Transverse colon (tissue), 4 donors: ENCODE measurements around the gene CLDN2. TPM values are rescaled to one million over a fixed set of nuclear protein-coding genes. Genes with fewer than 3 reads are reported as not detected.

Experiments
- DNase-seq: peaks from one replicate; pipeline ENCODE4 v3.0.0-alpha.2; 2019
- H3K27ac ChIP-seq, 4 donors: fragments of 200-600 bp; sonication (generic); 2 replicates each; pipeline ENCODE4 v1.5.1; 2016 to 2018; ENCODE audit warnings: inconsistent platforms in 4 of 4
- H3K27me3 ChIP-seq: fragments of 200-600 bp; sonication (generic); 2 replicates; pipeline ENCODE4 v1.5.1; 2017; ENCODE audit warnings: inconsistent platforms
- H3K36me3 ChIP-seq, 4 donors: fragments of 200-600 bp; sonication (generic); 2 replicates each; pipeline ENCODE4 v1.5.1; 2017 to 2019; ENCODE audit warnings: inconsistent platforms in 4 of 4
- H3K4me1 ChIP-seq, 4 donors: fragments of 200-600 bp; sonication (generic); 2 replicates each; pipeline ENCODE4 v1.5.1; 2017 to 2020; ENCODE audit warnings: inconsistent platforms in 4 of 4
- H3K4me3 ChIP-seq, 4 donors: fragments of 200-600 bp; sonication (generic); 1 replicate in 1 of 4; 2 replicates in 3 of 4; pipeline versions ENCODE4 v1.5.1 to v1.6.1; 2017 to 2019; ENCODE audit warnings: inconsistent platforms in 4 of 4
- H3K9me3 ChIP-seq, 2 donors: fragments of 200-600 bp; sonication (generic); 2 replicates each; pipeline ENCODE4 v1.5.1; 2017 to 2019; ENCODE audit warnings: inconsistent platforms in 2 of 2
- EP300 ChIP-seq: sonication (generic); formaldehyde crosslinking; IDR thresholded peaks from one replicate; pipeline ENCODE4 v1.6.1; 2017; ENCODE audit warnings: antibody characterized with exemption, low read depth
- POLR2A ChIP-seq: fragments of 450-650 bp; IDR thresholded peaks from one replicate; pipeline ENCODE4 v1.6.1; 2016; ENCODE audit warnings: antibody characterized with exemption, mild to moderate bottlenecking, moderate library complexity
- POLR2AphosphoS5 ChIP-seq, 3 donors: sonication (generic); formaldehyde crosslinking; IDR thresholded peaks; one replicate each; pipeline ENCODE4 v1.6.1; 2016; ENCODE audit warnings: antibody characterized with exemption in 3 of 3
- WGBS, 2 donors: methylation state at CpG; one replicate each; pipeline ENCODE4 v1.1.5; 2018; ENCODE audit warnings: low coverage in 1 of 2; 5-methylcytosine and 5-hydroxymethylcytosine counted together
- in situ Hi-C, 4 donors: fragments of 200-750 bp; cut with MboI; loops; one replicate each; pipeline versions ENCODE4 v1.15.0 to v1.15.1; 2017; ENCODE audit warnings: low sequenced_read_pairs in 3 of 4, low pct_ligation_motif_present in 1 of 4, low pct_unique_long_range_greater_than_20kb in 1 of 4
- intact Hi-C: fragments of 100-400 bp; cut with DNase I; formaldehyde crosslinking; loops from one replicate; pipeline ENCODE4 v1.15.1; 2023; ENCODE audit warnings: low total_unique reads
- total RNA-seq, 4 donors: library from RNA; depleted of rRNA; stranded (reverse); fragments of >200 nt; gene quantifications; one replicate each; pipeline ENCODE4 v1.1.0, GENCODE V29; 2016
- TF ChIP-seq, protein P1 (sequence below), 5 experiments: fragments of 200-600 bp in 3 of 5; fragments of 450-650 bp in 2 of 5; sonication (generic) in 3 of 5; IDR thresholded peaks; 1 replicate in 2 of 5; 2 replicates in 3 of 5; pipeline ENCODE4 v1.5.1; 2016 to 2017; ENCODE audit warnings: antibody characterized with exemption in 5 of 5, inconsistent platforms in 3 of 5, mild to moderate bottlenecking in 2 of 5, moderate library complexity in 1 of 5

The CLDN2 gene
- total RNA-seq, 4 donors from 2014 or later: 0.16 to 0.27 TPM; not detected in 2

DNA sequence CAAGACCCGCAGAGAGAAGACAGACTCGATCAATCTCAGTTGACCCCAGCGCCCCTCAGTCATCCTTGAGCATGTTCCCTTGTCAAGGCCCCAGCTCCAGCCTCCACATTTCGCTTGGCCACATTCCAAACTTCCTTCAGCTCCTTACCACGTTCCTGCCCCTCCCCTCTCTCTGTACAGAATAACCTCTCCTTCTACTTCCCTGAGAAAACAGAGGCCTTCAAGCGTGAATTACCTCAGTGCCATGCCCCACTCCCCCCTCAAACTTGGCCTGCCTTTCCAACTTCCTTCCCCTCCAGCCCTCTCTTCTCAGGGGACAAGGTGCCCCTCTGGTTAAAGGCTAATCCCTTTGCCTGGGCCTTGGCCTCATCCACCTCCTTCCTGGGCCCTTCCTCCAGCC is 13.8 kb upstream of the CLDN2 start:
- DNase-seq: no peak
- in situ Hi-C loops: no loop called here
- Histone ChIP-seq H3K9me3 (no peaks in the 10 kb centered on the region), H3K4me3 (no peak overlapping the region), H3K27ac (no peak overlapping the region), H3K36me3 (no peaks in the 10 kb centered on the region), H3K27me3 (no peaks in the 10 kb centered on the region), H3K4me1 (peaks cover 0 to 6% (median 0%) of the 10 kb centered on the region in 4 donors)
- TF ChIP-seq EP300: no peak
- TF ChIP-seq POLR2A: no peak
- TF ChIP-seq, protein P1, sequence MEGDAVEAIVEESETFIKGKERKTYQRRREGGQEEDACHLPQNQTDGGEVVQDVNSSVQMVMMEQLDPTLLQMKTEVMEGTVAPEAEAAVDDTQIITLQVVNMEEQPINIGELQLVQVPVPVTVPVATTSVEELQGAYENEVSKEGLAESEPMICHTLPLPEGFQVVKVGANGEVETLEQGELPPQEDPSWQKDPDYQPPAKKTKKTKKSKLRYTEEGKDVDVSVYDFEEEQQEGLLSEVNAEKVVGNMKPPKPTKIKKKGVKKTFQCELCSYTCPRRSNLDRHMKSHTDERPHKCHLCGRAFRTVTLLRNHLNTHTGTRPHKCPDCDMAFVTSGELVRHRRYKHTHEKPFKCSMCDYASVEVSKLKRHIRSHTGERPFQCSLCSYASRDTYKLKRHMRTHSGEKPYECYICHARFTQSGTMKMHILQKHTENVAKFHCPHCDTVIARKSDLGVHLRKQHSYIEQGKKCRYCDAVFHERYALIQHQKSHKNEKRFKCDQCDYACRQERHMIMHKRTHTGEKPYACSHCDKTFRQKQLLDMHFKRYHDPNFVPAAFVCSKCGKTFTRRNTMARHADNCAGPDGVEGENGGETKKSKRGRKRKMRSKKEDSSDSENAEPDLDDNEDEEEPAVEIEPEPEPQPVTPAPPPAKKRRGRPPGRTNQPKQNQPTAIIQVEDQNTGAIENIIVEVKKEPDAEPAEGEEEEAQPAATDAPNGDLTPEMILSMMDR (IDR thresholded peaks at IDR 0.05): no peak
- TF ChIP-seq POLR2AphosphoS5 (IDR thresholded peaks at IDR 0.05): no peak
- 50% methylated on average over 6 of the region's 6 CpGs; no CpG with 5 or more reads in 1 of the 2 donors for WGBS, 2 donors
- intact Hi-C loops: no loop called here

DNA sequence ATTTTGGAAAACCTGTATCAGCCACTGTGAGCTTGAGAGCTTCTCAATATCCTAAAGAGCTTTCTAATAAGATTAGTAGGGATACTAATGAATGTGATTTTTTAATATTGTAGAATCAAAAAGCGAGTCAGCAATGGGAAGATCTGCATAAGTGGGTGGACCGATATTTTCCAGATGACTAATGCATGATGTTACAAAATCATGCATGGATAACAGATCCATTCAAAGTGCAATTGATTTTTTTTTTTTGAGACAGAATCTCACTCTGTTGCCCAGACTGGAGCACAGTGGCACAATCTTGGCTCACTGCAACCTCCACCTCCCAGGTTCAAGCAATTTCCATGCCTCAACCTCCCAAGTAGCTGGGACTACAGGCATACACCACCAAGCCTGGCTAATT is 7.3 kb upstream of the CLDN2 start:
- Histone ChIP-seq H3K27me3 (no peaks in the 10 kb centered on the region), H3K4me1 (no peaks in the 10 kb centered on the region), H3K36me3 (no peaks in the 10 kb centered on the region), H3K9me3 (no peaks in the 10 kb centered on the region), H3K4me3 (no peak overlapping the region), H3K27ac (no peak overlapping the region)
- intact Hi-C loops: no loop called here
- DNase-seq: no peak
- 69 to 80% methylated on average over 1 to 2 of the region's 2 CpGs for WGBS, 2 donors
- in situ Hi-C loops: no loop called here
- TF ChIP-seq, protein P1 (IDR thresholded peaks at IDR 0.05): no peak
- no peak for TF ChIP-seq POLR2AphosphoS5 (IDR thresholded peaks at IDR 0.05)
- no peak for TF ChIP-seq EP300
- TF ChIP-seq POLR2A: no peak

DNA sequence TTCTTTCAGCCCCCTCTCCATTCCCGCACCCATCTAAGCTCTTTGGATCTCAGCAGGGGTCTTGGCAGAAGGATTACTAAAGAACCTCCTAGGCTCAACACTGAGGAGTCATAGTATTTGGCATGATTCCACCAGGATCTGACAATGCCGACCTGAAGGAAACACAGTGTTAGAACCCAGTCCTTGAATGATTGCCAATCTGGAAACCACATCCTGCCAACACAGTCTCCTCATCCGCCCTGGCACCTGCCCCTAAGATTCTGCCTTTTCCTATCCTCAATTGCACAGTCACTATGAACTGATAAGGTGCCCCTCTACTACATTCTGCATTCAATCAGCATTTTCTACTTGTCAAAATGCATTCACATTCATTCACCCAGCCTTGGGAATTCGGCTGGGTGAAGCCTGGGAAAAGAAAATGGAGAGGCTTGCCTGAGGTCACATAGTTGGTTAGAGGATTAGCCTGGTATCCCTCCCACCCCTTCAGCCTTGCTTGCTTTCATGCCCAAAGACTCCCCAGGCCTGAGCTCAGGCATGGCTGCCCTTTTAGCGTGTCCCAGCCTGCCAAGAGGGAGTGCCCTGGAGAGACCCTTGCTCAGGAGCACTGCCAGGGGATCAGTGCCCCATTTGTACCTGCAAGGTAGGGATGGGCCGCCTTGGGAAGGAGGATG is 2.2 kb upstream of the CLDN2 start:
- WGBS, 2 donors: 52 to 60% methylated on average over 1 to 6 of the region's 6 CpGs
- TF ChIP-seq EP300 (no peak), POLR2A (no peak), POLR2AphosphoS5 (IDR thresholded peaks at IDR 0.05) (no peak)
- TF ChIP-seq, protein P1 (IDR thresholded peaks at IDR 0.05): no peak
- intact Hi-C loops: no loop called here
- no peak for DNase-seq
- no peaks in the 10 kb centered on the region for H3K36me3 ChIP-seq
- no peak overlapping the region for H3K27ac ChIP-seq
- H3K27me3 ChIP-seq: no peaks in the 10 kb centered on the region
- in situ Hi-C loops: no loop called here
- no peak overlapping the region for H3K4me3 ChIP-seq
- H3K9me3 ChIP-seq: no peaks in the 10 kb centered on the region
- no peaks in the 10 kb centered on the region for H3K4me1 ChIP-seq

DNA sequence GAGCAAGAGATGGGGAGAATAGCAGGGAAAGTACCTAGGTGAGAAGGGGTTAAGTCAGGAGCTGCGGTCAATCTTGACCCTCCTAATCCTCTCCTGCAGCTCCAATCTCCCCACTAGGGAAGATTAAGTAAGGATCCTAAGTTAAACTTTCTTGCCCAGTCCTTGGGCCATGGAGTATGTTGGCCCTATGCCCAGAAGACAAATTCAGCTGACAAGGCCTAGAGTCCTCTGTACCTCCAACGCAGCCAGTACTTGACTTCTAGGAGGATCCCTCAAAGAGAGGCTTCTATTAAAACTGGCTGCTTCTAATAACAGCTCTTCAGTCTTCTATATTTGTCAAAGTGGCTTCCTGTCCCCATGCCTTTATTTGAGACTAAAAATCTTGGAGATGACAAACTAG is 1.4 kb downstream of the CLDN2 start:
- Histone ChIP-seq H3K27me3 (no peaks in the 10 kb centered on the region), H3K36me3 (no peaks in the 10 kb centered on the region), H3K27ac (no peak overlapping the region), H3K4me1 (no peaks in the 10 kb centered on the region), H3K4me3 (no peak overlapping the region), H3K9me3 (no peaks in the 10 kb centered on the region)
- DNase-seq: no peak
- TF ChIP-seq POLR2A (no peak), EP300 (no peak), POLR2AphosphoS5 (IDR thresholded peaks at IDR 0.05) (no peak)
- TF ChIP-seq, protein P1 (IDR thresholded peaks at IDR 0.05): no peak
- in situ Hi-C loops (no loop called here), intact Hi-C loops (no loop called here)
- WGBS, 2 donors: 64% methylated on average over 2 of the region's 2 CpGs; no CpG with 5 or more reads in 1 of the 2 donors
